SK-N-SH (cell line): ENCODE measurements around the gene CEBPB. TPM values are rescaled to one million over a fixed set of nuclear protein-coding genes. Genes with fewer than 3 reads are reported as not detected.

ENCODE experiments used
- CTCF ChIA-PET: fragments of 300-600, 350-600 bp; formaldehyde crosslinking; extraction: SDS; loops from one replicate; lab custom pipeline; 2021; lab: Yijun Ruan, JAX
- POLR2A ChIA-PET: fragments of 350-600 bp; sonication (Branson Sonifier 250); formaldehyde crosslinking; extraction: SDS; loops from one replicate; lab custom pipeline; 2020; ENCODE audit warnings: antibody characterized with exemption, inconsistent platforms; lab: Yijun Ruan, JAX
- DNase-seq: peaks from one replicate; pipeline ENCODE4 v3.0.0; 2012
- H2AFZ ChIP-seq: fragments of 200-600 bp; sonication (generic); 2 replicates; pipeline ENCODE4 v1.8.1; 2016; ENCODE audit warnings: antibody characterized with exemption, mild to moderate bottlenecking, low read depth
- H3F3A ChIP-seq: fragments of 200-600 bp; sonication (generic); replicated peaks from 2 replicates; pipeline ENCODE3; 2016; ENCODE audit warnings: antibody characterized with exemption, mild to moderate bottlenecking; ENCODE audit not compliant: insufficient read depth
- H3K27ac ChIP-seq, 2 experiments: fragments of 200-500 bp in 1 of 2; fragments of 200-600 bp in 1 of 2; sonication (Bioruptor generic) in 1 of 2; sonication (generic), shearing (Covaris generic) in 1 of 2; 2 replicates each; pipeline versions ENCODE4 v1.5.1 to v1.6.1; 2014 to 2016; ENCODE audit warnings: low read depth in 2 of 2, inconsistent platforms in 1 of 2, low read length in 1 of 2, mild to moderate bottlenecking in 1 of 2, mixed read lengths in 1 of 2
- H3K27me3 ChIP-seq: fragments of 200-600 bp; sonication (generic), shearing (Covaris generic); 2 replicates; pipeline ENCODE4 v1.6.1; 2016; ENCODE audit warnings: mixed run types; ENCODE audit not compliant: insufficient read depth
- H3K36me3 ChIP-seq, 2 experiments: fragments of 200-500 bp in 1 of 2; fragments of 200-600 bp in 1 of 2; sonication (Bioruptor generic) in 1 of 2; sonication (generic) in 1 of 2; replicated peaks in 1 of 2; 2 replicates each; pipeline versions ENCODE3 to v1.5.1; 2014 to 2016; ENCODE audit warnings: low read length in 1 of 2, mild to moderate bottlenecking in 1 of 2; ENCODE audit not compliant: insufficient read depth in 2 of 2, control insufficient read depth in 1 of 2
- H3K4me1 ChIP-seq, 2 experiments: fragments of 200-500 bp in 1 of 2; fragments of 200-600 bp in 1 of 2; sonication (Bioruptor generic) in 1 of 2; sonication (generic), shearing (Covaris generic) in 1 of 2; 2 replicates each; pipeline versions ENCODE4 v1.5.1 to v1.6.1; 2014 to 2016; ENCODE audit warnings: low read depth in 1 of 2, low read length in 1 of 2, mixed run types in 1 of 2; ENCODE audit not compliant: insufficient read depth in 2 of 2, control insufficient read depth in 1 of 2
- H3K4me2 ChIP-seq: fragments of 200-600 bp; sonication (generic), shearing (Covaris generic); 2 replicates; pipeline ENCODE4 v1.6.1; 2017; ENCODE audit warnings: mixed run types
- H3K4me3 ChIP-seq, 2 experiments: fragments of 200-500 bp in 1 of 2; fragments of 200-600 bp in 1 of 2; sonication (Bioruptor generic) in 1 of 2; sonication (generic), shearing (Covaris generic) in 1 of 2; 2 replicates each; pipeline versions ENCODE4 v1.5.1 to v1.8.1; 2014 to 2016; ENCODE audit warnings: low read depth in 2 of 2, inconsistent platforms in 1 of 2, low read length in 1 of 2, mild to moderate bottlenecking in 1 of 2, mixed read lengths in 1 of 2, moderate library complexity in 1 of 2
- H3K79me2 ChIP-seq: fragments of 200-600 bp; sonication (generic); 2 replicates; pipeline ENCODE4 v1.8.1; 2017; ENCODE audit warnings: mild to moderate bottlenecking; ENCODE audit not compliant: insufficient read depth
- H3K9ac ChIP-seq: fragments of 200-600 bp; sonication (generic); 2 replicates; pipeline ENCODE4 v1.6.1; 2017; ENCODE audit warnings: mixed run types
- H3K9me2 ChIP-seq: fragments of 200-600 bp; sonication (generic); 2 replicates; pipeline ENCODE4 v1.6.1; 2017; ENCODE audit warnings: mixed run types
- H3K9me3 ChIP-seq: fragments of 200-600 bp; sonication (generic); 2 replicates; pipeline ENCODE4 v1.6.1; 2017; ENCODE audit warnings: mixed run types, mild to moderate bottlenecking, moderate library complexity
- H4K20me1 ChIP-seq: fragments of 200-600 bp; sonication (generic); 2 replicates; pipeline ENCODE4 v1.6.1; 2017; ENCODE audit warnings: mild to moderate bottlenecking, mixed run types; ENCODE audit not compliant: insufficient read depth
- CTCF ChIP-seq: fragments of 200-600 bp; sonication (generic); IDR thresholded peaks from 2 replicates; pipeline ENCODE4 v1.6.1; 2017; ENCODE audit warnings: antibody characterized with exemption, mild to moderate bottlenecking, moderate library complexity
- ELF1 ChIP-seq: IDR thresholded peaks from 2 replicates; pipeline ENCODE4 v1.4.0; 2012
- EP300 ChIP-seq, 2 experiments: IDR thresholded peaks; 2 replicates each; pipeline versions ENCODE4 v1.4.0 to v1.6.1; 2012; ENCODE audit warnings: borderline replicate concordance in 1 of 2, low read depth in 1 of 2, low read length in 1 of 2
- EZH2phosphoT487 ChIP-seq: fragments of 200-600 bp; sonication (generic); IDR thresholded peaks from 2 replicates; pipeline ENCODE4 v1.6.1; 2017; ENCODE audit warnings: low read depth, mixed run types, mild to moderate bottlenecking, antibody characterized with exemption, moderate library complexity, borderline replicate concordance
- GATA2 ChIP-seq: sonication (generic); formaldehyde crosslinking; IDR thresholded peaks from 2 replicates; pipeline ENCODE4 v1.5.0; 2020; ENCODE audit warnings: mild to moderate bottlenecking, missing genetic modification reagents
- MEF2A ChIP-seq: IDR thresholded peaks from 2 replicates; pipeline ENCODE4 v1.4.0; 2012; ENCODE audit warnings: low read depth, borderline replicate concordance
- MXI1 ChIP-seq: IDR thresholded peaks from 2 replicates; pipeline ENCODE4 v1.6.1; 2012; ENCODE audit warnings: mild to moderate bottlenecking, low read depth, low read length, improper control_type of control experiment
- RFX5 ChIP-seq: IDR thresholded peaks from 2 replicates; pipeline ENCODE4 v1.6.1; 2012; ENCODE audit warnings: mild to moderate bottlenecking, improper control_type of control experiment, low read length
- SIN3A ChIP-seq: IDR thresholded peaks from 2 replicates; pipeline ENCODE4 v1.6.1; 2012; ENCODE audit warnings: low read depth, mild to moderate bottlenecking, low read length, moderate library complexity, borderline replicate concordance
- SMC3 ChIP-seq: IDR thresholded peaks from 2 replicates; pipeline ENCODE4 v1.6.1; 2012; ENCODE audit warnings: low read depth, low read length, improper control_type of control experiment
- TAF1 ChIP-seq: IDR thresholded peaks from 2 replicates; pipeline ENCODE4 v1.6.1; 2012; ENCODE audit warnings: low read depth, mild to moderate bottlenecking, low read length, moderate library complexity, borderline replicate concordance
- USF1 ChIP-seq: IDR thresholded peaks from 2 replicates; pipeline ENCODE4 v1.4.0; 2012; ENCODE audit warnings: low read depth, borderline replicate concordance
- YY1 ChIP-seq: IDR thresholded peaks from 2 replicates; pipeline ENCODE4 v1.4.0; 2012; ENCODE audit warnings: low read depth, mild to moderate bottlenecking
- WGBS: methylation state at CpG from one replicate; pipeline ENCODE4 v1.1.6; 2017; ENCODE audit warnings: low lambda C conversion rate; 5-methylcytosine and 5-hydroxymethylcytosine counted together
- polyA plus RNA-seq, 3 experiments: library from polyadenylated mRNA; depleted of rRNA; stranded (reverse); fragments of >200 nt; gene quantifications; 2 replicates each; pipeline ENCODE4 v1.2.3, GENCODE V29; 2012
- TF ChIP-seq, protein P1 (sequence below): IDR thresholded peaks from 2 replicates; pipeline ENCODE4 v1.4.0; 2012; ENCODE audit warnings: low read depth, borderline replicate concordance
- TF ChIP-seq, protein P2 (sequence below): IDR thresholded peaks from 2 replicates; pipeline ENCODE4; 2012
- TF ChIP-seq, protein P3 (sequence below): fragments of 150-350 bp; IDR thresholded peaks from 2 replicates; pipeline ENCODE4 v1.6.1; 2017; ENCODE audit warnings: antibody characterized with exemption, low read length, low read depth, borderline replicate concordance

Gene CEBPB
- polyA plus RNA-seq, 1 of the 3 experiments (the other 2 are of a cell fraction): 14.7 TPM

GRCh38 chr20:50149481-50150254, 41.0 kb upstream of the CEBPB start (continued):
- TF ChIP-seq CTCF (no peak), YY1 (no peak), MXI1 (no peak), TAF1 (no peak), RFX5 (no peak), EP300 (IDR thresholded peaks at IDR 0.05; ENCODE audit: borderline replicate concordance in 1 of 2, low read depth in 1 of 2, low read length in 1 of 2) (no peak), SMC3 (no peak), SIN3A (no peak)
- TF ChIP-seq, protein P1, sequence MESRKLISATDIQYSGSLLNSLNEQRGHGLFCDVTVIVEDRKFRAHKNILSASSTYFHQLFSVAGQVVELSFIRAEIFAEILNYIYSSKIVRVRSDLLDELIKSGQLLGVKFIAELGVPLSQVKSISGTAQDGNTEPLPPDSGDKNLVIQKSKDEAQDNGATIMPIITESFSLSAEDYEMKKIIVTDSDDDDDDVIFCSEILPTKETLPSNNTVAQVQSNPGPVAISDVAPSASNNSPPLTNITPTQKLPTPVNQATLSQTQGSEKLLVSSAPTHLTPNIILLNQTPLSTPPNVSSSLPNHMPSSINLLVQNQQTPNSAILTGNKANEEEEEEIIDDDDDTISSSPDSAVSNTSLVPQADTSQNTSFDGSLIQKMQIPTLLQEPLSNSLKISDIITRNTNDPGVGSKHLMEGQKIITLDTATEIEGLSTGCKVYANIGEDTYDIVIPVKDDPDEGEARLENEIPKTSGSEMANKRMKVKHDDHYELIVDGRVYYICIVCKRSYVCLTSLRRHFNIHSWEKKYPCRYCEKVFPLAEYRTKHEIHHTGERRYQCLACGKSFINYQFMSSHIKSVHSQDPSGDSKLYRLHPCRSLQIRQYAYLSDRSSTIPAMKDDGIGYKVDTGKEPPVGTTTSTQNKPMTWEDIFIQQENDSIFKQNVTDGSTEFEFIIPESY: no peak
- TF ChIP-seq, protein P2, sequence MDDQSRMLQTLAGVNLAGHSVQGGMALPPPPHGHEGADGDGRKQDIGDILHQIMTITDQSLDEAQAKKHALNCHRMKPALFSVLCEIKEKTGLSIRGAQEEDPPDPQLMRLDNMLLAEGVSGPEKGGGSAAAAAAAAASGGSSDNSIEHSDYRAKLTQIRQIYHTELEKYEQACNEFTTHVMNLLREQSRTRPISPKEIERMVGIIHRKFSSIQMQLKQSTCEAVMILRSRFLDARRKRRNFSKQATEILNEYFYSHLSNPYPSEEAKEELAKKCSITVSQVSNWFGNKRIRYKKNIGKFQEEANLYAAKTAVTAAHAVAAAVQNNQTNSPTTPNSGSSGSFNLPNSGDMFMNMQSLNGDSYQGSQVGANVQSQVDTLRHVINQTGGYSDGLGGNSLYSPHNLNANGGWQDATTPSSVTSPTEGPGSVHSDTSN: no peak
- TF ChIP-seq, protein P3, sequence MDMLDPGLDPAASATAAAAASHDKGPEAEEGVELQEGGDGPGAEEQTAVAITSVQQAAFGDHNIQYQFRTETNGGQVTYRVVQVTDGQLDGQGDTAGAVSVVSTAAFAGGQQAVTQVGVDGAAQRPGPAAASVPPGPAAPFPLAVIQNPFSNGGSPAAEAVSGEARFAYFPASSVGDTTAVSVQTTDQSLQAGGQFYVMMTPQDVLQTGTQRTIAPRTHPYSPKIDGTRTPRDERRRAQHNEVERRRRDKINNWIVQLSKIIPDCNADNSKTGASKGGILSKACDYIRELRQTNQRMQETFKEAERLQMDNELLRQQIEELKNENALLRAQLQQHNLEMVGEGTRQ: no peak

- H3K4me3 ChIP-seq: no peak overlapping the region
- no peak overlapping the region for H3K27ac ChIP-seq
- no peak for DNase-seq
- 92% methylated on average over 9 of the region's 10 CpGs for WGBS
- no peaks in the 10 kb centered on the region for H3K9me2 ChIP-seq
- no peaks in the 10 kb centered on the region for H3K27me3 ChIP-seq
- H3K4me1 ChIP-seq: peaks cover 14 to 32% of the 10 kb centered on the region in 2 experiments; a peak in 2 of 4 replicates
- H3K9ac ChIP-seq: no peak overlapping the region
- H4K20me1 ChIP-seq: 0 out of 2 replicates have a peak, but pooled peaks cover 3% of the 10 kb centered on the region
- H3F3A ChIP-seq: no peaks in the 10 kb centered on the region
- H2AFZ ChIP-seq: no peak overlapping the region
- H3K79me2 ChIP-seq: peaks cover 72% of the 10 kb centered on the region
- H3K4me2 ChIP-seq: peak overlapping the region; percentile 37; the same call in 1 of the 2 replicates
- no peaks in the 10 kb centered on the region for H3K36me3 ChIP-seq
- POLR2A ChIA-PET: no interaction called here
- CTCF ChIA-PET: interaction anchor here (1.1 to 14.6 kb wide), 7 partner anchors 9 to 39 kb away, joined by 3 to 113 read pairs (median 6); partner anchors contain the start of gene UBE2V1
- no peaks in the 10 kb centered on the region for H3K9me3 ChIP-seq
- TF ChIP-seq CTCF (no peak), EZH2phosphoT487 (no peak), MXI1 (no peak), RFX5 (no peak), ELF1 (no peak), USF1 (no peak), MEF2A (no peak), GATA2 (CRISPR knock-in tag) (no peak)
Observed at GRCh38 chr20:50151034-50151743, 39.4 kb upstream of the CEBPB start.
